ENCODE results near the gene MAP7D3. TPM values are rescaled to one million over a fixed set of nuclear protein-coding genes. Genes with fewer than 3 reads are reported as not detected.

MAP7D3 gene
- total and polyA plus RNA-seq, 2 of the 8 experiments (the other 6 are each of a cell fraction or from before 2014, with no cell fraction given), result 4.8 to 19.6 TPM

DNA sequence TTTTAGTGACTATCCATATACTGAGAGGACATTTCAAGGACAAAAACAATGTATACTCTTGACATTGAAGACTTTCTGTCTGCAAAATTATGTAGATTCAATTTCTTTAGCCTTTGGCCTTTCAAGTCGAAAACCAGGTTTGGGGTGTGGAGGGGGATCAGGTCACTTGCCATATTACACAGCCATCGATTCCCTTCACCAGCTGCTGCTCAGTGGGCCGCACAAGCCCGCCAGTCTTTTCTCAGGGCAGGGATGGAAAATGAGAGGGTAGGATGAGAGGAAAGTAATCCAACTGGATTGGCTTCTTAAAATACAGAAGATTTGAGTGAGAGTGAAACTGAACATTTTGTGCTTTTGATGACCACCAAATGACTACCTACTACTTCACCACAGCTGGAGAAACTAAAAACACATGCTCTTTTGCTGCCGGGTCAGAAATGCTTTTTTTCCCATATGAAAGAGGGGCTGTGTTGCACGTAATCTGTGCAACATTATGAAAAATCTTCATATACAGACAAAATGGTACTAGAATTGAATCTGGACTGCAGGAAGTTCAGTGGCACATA, 52.4 kb downstream of the MAP7D3 start:
- Histone ChIP-seq H3K23ac (ENCODE audit: insufficient read length) (no peak overlapping the region), H4K5ac (ENCODE audit: insufficient read length, low read depth, low read length) (no peak overlapping the region), H2BK120ac (replicated peaks; ENCODE audit: low read depth, low read length) (no peak overlapping the region), H3K79me2 (ENCODE audit: control insufficient read depth in 1 of 2, insufficient read depth in 2 of 2, low read length in 2 of 2) (no peaks in the 10 kb centered on the region), H3K27me3 (replicated peaks in 1 of 4; ENCODE audit: control insufficient read depth in 3 of 4, extremely low read depth in 1 of 4, insufficient read depth in 3 of 4, low read length in 3 of 4) (no peaks in the 10 kb centered on the region), H2BK12ac (ENCODE audit: low read depth, low read length) (no peak overlapping the region), H2BK5ac (ENCODE audit: low read depth, low read length) (no peak overlapping the region), H3K4me2 (ENCODE audit: insufficient read depth in 1 of 2, low read depth in 2 of 2, low read length in 2 of 2) (no peak overlapping the region), H3K56ac (replicated peaks; ENCODE audit: insufficient read length, low read depth, low read length) (no peak overlapping the region), H3K79me1 (ENCODE audit: low read depth, low read length) (no peaks in the 10 kb centered on the region), H3K14ac (ENCODE audit: insufficient read length) (no peak overlapping the region), H3K4me3 (ENCODE audit: extremely low read depth in 1 of 4, insufficient read depth in 2 of 4, low read depth in 3 of 4, low read length in 4 of 4) (no peak overlapping the region), H3K9ac (replicated peaks in 1 of 4; ENCODE audit: extremely low read depth in 1 of 4, low read depth in 3 of 4, low read length in 3 of 4) (no peak overlapping the region), H2AK5ac (ENCODE audit: low read depth, low read length) (no peak overlapping the region), H4K91ac (replicated peaks; ENCODE audit: insufficient read length, low read length) (no peak overlapping the region), H3K9me3 (ENCODE audit: insufficient read depth in 2 of 2, low read depth in 1 of 2, low read length in 1 of 2) (no peaks in the 10 kb centered on the region), H3K18ac (ENCODE audit: extremely low read depth, low read length) (no peak overlapping the region), H2BK15ac (ENCODE audit: low read length) (no peak overlapping the region), H3K4me1 (replicated peaks in 1 of 4; ENCODE audit: control insufficient read depth in 3 of 4, insufficient read depth in 4 of 4, low read length in 3 of 4) (peaks cover 0 to 2% (median 0%) of the 10 kb centered on the region in 4 experiments; a peak in 1 of 7 replicates), H3K36me3 (ENCODE audit: control insufficient read depth in 2 of 4, insufficient read depth in 4 of 4, low read length in 3 of 4) (no peaks in the 10 kb centered on the region), H4K8ac (ENCODE audit: extremely low read depth, insufficient read depth, low read length) (no peak overlapping the region), H2BK20ac (ENCODE audit: low read length) (no peak overlapping the region), H2AFZ (ENCODE audit: low read length) (no peak overlapping the region), H3K23me2 (ENCODE audit: low read depth, low read length) (no peaks in the 10 kb centered on the region), H3K4ac (replicated peaks; ENCODE audit: insufficient read length, low read depth, low read length) (no peak overlapping the region), H3K27ac (ENCODE audit: low read depth, low read length) (no peak overlapping the region), H4K20me1 (replicated peaks in 1 of 2; ENCODE audit: control insufficient read depth in 1 of 2, insufficient read depth in 2 of 2, low read length in 2 of 2) (no peaks in the 10 kb centered on the region)
- ChIA-PET CTCF (ENCODE audit: partially characterized antibody) (interaction anchor here (1.2 to 1.9 kb wide), 2 partner anchors 10 to 170 kb away, joined by 3 to 4 read pairs; no protein-coding TSS in a partner anchor), POLR2A (ENCODE audit: partially characterized antibody) (no interaction called here)
- WGBS, 2 experiments (ENCODE audit: extremely low coverage in 1 of 2, insufficient coverage in 1 of 2, insufficient read length in 1 of 2, insufficient replicate concordance in 2 of 2, low coverage in 1 of 2, low lambda C conversion rate in 2 of 2, missing lambda C conversion rate in 1 of 2), result 84% methylated on average over 6 of the region's 6 CpGs; no CpG with 5 or more reads in 1 of the 2 experiments
- TF ChIP-seq, protein P1, sequence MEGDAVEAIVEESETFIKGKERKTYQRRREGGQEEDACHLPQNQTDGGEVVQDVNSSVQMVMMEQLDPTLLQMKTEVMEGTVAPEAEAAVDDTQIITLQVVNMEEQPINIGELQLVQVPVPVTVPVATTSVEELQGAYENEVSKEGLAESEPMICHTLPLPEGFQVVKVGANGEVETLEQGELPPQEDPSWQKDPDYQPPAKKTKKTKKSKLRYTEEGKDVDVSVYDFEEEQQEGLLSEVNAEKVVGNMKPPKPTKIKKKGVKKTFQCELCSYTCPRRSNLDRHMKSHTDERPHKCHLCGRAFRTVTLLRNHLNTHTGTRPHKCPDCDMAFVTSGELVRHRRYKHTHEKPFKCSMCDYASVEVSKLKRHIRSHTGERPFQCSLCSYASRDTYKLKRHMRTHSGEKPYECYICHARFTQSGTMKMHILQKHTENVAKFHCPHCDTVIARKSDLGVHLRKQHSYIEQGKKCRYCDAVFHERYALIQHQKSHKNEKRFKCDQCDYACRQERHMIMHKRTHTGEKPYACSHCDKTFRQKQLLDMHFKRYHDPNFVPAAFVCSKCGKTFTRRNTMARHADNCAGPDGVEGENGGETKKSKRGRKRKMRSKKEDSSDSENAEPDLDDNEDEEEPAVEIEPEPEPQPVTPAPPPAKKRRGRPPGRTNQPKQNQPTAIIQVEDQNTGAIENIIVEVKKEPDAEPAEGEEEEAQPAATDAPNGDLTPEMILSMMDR (IDR thresholded peaks at IDR 0.05; ENCODE audit: control extremely low read depth in 1 of 3, insufficient read depth in 1 of 3, low read depth in 1 of 3, low read length in 3 of 3), result no peak
- no peak for TF ChIP-seq MAFK (IDR thresholded peaks at IDR 0.05; ENCODE audit: low read depth, low read length)
- TF ChIP-seq KDM1A (IDR thresholded peaks at IDR 0.05; ENCODE audit: borderline replicate concordance, low read length), result no peak
- TF ChIP-seq RFX5 (IDR thresholded peaks at IDR 0.05; ENCODE audit: borderline replicate concordance, low read depth, low read length), result no peak
- TF ChIP-seq RXRA (IDR thresholded peaks at IDR 0.05; ENCODE audit: insufficient read depth, low read depth, low read length), result no peak
- no peak for TF ChIP-seq KDM4A (IDR thresholded peaks at IDR 0.05; ENCODE audit: low read depth, low read length, severe bottlenecking)
- TF ChIP-seq CREB1 (IDR thresholded peaks at IDR 0.05), result no peak
- TF ChIP-seq POLR2A (IDR thresholded peaks at IDR 0.05; ENCODE audit: control extremely low read depth in 1 of 2, low read depth in 2 of 2, low read length in 2 of 2), result no peak
- TF ChIP-seq ZNF274 (IDR thresholded peaks at IDR 0.05; ENCODE audit: borderline replicate concordance, extremely low read depth, low read length), result no peak
- no peak for TF ChIP-seq CTBP2 (IDR thresholded peaks at IDR 0.05; ENCODE audit: borderline replicate concordance, insufficient read depth, insufficient read length, low read length)
- TF ChIP-seq TCF12 (IDR thresholded peaks at IDR 0.05; ENCODE audit: low read depth, low read length), result no peak
- no peak for DNase-seq (ENCODE audit: low read depth in 1 of 2, low spot score in 2 of 2)
- no peak for FAIRE-seq
